Measurements from ENCODE around the gene CCT5.

DNA sequence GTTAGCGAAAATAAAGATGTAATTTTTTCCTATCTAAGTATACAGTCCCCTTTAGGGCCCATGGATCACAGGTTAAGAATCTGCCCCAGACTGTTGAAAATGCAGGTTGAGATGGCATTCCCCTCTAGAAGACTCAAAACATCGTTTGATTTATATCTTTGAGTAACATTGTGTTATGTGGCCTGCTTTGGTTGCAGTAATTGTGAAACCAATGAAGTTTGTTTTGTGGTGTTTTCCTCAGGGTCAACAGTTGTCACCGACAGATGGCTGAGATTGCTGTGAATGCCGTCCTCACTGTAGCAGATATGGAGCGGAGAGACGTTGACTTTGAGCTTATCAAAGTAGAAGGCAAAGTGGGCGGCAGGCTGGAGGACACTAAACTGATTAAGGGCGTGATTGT, 7.8 kb downstream of the CCT5 start:
- TF ChIP-seq, protein P1, sequence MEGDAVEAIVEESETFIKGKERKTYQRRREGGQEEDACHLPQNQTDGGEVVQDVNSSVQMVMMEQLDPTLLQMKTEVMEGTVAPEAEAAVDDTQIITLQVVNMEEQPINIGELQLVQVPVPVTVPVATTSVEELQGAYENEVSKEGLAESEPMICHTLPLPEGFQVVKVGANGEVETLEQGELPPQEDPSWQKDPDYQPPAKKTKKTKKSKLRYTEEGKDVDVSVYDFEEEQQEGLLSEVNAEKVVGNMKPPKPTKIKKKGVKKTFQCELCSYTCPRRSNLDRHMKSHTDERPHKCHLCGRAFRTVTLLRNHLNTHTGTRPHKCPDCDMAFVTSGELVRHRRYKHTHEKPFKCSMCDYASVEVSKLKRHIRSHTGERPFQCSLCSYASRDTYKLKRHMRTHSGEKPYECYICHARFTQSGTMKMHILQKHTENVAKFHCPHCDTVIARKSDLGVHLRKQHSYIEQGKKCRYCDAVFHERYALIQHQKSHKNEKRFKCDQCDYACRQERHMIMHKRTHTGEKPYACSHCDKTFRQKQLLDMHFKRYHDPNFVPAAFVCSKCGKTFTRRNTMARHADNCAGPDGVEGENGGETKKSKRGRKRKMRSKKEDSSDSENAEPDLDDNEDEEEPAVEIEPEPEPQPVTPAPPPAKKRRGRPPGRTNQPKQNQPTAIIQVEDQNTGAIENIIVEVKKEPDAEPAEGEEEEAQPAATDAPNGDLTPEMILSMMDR (tag by site-specific recombination; IDR thresholded peaks at IDR 0.05): no peak
- no peak for TF ChIP-seq ZBTB7A (tag by site-specific recombination; IDR thresholded peaks at IDR 0.05; ENCODE audit: low read depth)
- TF ChIP-seq, protein P2, sequence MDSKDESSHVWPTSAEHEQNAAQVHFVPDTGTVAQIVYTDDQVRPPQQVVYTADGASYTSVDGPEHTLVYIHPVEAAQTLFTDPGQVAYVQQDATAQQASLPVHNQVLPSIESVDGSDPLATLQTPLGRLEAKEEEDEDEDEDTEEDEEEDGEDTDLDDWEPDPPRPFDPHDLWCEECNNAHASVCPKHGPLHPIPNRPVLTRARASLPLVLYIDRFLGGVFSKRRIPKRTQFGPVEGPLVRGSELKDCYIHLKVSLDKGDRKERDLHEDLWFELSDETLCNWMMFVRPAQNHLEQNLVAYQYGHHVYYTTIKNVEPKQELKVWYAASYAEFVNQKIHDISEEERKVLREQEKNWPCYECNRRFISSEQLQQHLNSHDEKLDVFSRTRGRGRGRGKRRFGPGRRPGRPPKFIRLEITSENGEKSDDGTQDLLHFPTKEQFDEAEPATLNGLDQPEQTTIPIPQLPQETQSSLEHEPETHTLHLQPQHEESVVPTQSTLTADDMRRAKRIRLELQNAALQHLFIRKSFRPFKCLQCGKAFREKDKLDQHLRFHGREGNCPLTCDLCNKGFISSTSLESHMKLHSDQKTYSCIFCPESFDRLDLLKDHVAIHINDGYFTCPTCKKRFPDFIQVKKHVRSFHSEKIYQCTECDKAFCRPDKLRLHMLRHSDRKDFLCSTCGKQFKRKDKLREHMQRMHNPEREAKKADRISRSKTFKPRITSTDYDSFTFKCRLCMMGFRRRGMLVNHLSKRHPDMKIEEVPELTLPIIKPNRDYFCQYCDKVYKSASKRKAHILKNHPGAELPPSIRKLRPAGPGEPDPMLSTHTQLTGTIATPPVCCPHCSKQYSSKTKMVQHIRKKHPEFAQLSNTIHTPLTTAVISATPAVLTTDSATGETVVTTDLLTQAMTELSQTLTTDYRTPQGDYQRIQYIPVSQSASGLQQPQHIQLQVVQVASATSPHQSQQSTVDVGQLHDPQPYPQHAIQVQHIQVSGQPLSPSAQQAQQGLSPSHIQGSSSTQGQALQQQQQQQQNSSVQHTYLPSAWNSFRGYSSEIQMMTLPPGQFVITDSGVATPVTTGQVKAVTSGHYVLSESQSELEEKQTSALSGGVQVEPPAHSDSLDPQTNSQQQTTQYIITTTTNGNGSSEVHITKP (tag by site-specific recombination; IDR thresholded peaks at IDR 0.05): no peak
- no peak for TF ChIP-seq ZBTB21 (tag by site-specific recombination; IDR thresholded peaks at IDR 0.05)
- TF ChIP-seq, protein P3, sequence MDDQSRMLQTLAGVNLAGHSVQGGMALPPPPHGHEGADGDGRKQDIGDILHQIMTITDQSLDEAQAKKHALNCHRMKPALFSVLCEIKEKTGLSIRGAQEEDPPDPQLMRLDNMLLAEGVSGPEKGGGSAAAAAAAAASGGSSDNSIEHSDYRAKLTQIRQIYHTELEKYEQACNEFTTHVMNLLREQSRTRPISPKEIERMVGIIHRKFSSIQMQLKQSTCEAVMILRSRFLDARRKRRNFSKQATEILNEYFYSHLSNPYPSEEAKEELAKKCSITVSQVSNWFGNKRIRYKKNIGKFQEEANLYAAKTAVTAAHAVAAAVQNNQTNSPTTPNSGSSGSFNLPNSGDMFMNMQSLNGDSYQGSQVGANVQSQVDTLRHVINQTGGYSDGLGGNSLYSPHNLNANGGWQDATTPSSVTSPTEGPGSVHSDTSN (CRISPR knock-in tag; IDR thresholded peaks at IDR 0.05): no peak
- no peak for TF ChIP-seq ZNF121 (tag by site-specific recombination; IDR thresholded peaks at IDR 0.05)
- no peak for TF ChIP-seq ZNF324 (tag by site-specific recombination; IDR thresholded peaks at IDR 0.05)
- no peak for TF ChIP-seq ZBTB8A (tag by site-specific recombination; IDR thresholded peaks at IDR 0.05)
- no peak for TF ChIP-seq ZFP69B (tag by site-specific recombination; IDR thresholded peaks at IDR 0.05)
- no peak for TF ChIP-seq ZNF521 (tag by site-specific recombination; IDR thresholded peaks at IDR 0.05)
- TF ChIP-seq ZNF785 (tag by site-specific recombination; IDR thresholded peaks at IDR 0.05): no peak
- TF ChIP-seq REPIN1 (tag by site-specific recombination; IDR thresholded peaks at IDR 0.05; ENCODE audit: low read depth): no peak
